GM06990 (cell line): ENCODE results near the gene NSD2.

ENCODE experiments used
- DNase-seq: peaks from one replicate; pipeline ENCODE4 v3.0.0-alpha.2; 2011; ENCODE audit not compliant: insufficient read length; ENCODE audit errors: extremely low read depth
- H3K27me3 ChIP-seq: replicated peaks from 2 replicates; pipeline ENCODE4 v1.6.0; 2011; ENCODE audit warnings: low read length; ENCODE audit not compliant: control insufficient read depth, insufficient read depth
- H3K36me3 ChIP-seq: 2 replicates; pipeline ENCODE4 v1.5.1; 2011; ENCODE audit warnings: low read length; ENCODE audit not compliant: control insufficient read depth, insufficient read depth
- H3K4me3 ChIP-seq: replicated peaks from 2 replicates; pipeline ENCODE4 v1.5.1; 2011; ENCODE audit warnings: low read depth, mild to moderate bottlenecking, control low read depth, low read length
- TF ChIP-seq, protein P1 (sequence below): IDR thresholded peaks from 2 replicates; pipeline ENCODE4 v1.5.1; 2011; ENCODE audit warnings: low read length, control low read depth, mild to moderate bottlenecking, inconsistent platforms; ENCODE audit not compliant: insufficient read depth, poor library complexity, severe bottlenecking

The NSD2 gene

DNA sequence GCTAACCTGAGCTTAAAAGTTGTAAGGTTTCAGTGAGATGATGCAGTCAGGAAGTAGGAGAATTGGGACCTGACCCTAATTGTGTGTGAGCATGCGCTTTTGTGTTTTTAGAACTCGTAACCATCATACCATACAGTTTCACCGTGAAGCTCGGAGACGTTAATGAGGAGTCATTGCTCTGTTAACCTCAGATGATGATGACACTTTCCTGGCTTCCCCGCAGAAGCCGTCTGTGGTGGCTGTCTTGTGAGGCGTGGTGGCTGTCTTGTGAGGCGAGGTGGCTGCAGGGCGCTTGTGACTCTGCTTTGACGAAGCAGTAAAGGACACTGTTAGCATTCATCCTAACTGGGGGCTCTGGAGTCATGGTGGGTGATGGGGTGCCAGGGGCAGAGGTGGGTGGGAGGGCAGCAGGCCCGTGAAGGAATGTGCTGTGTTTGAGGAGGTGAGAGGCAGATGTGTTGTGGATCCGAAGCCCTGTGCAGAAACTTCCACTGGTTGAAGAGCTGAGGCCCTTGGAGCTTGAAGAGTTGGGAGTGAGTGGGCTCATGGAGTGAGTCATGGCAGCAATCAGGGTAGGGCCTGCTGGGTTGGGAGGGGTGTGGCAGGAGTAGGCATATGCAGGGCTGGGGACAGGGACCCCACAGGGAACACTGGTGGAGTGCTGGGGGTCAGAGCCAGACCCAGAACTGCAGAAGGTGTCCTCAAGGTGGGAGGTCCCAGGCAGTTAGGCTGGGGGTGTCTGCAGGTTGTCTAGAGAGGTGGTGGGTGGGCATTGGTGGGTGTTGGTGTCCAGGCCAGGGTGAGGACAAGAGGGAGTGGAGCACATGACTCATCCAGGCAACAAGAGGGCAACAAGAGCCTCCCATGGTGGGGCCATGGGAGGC is 57.4 kb downstream of the NSD2 start:
- Histone ChIP-seq H3K4me3 (no peak overlapping the region), H3K27me3 (no peaks in the 10 kb centered on the region), H3K36me3 (peaks cover 25% of the 10 kb centered on the region)
- TF ChIP-seq, protein P1, sequence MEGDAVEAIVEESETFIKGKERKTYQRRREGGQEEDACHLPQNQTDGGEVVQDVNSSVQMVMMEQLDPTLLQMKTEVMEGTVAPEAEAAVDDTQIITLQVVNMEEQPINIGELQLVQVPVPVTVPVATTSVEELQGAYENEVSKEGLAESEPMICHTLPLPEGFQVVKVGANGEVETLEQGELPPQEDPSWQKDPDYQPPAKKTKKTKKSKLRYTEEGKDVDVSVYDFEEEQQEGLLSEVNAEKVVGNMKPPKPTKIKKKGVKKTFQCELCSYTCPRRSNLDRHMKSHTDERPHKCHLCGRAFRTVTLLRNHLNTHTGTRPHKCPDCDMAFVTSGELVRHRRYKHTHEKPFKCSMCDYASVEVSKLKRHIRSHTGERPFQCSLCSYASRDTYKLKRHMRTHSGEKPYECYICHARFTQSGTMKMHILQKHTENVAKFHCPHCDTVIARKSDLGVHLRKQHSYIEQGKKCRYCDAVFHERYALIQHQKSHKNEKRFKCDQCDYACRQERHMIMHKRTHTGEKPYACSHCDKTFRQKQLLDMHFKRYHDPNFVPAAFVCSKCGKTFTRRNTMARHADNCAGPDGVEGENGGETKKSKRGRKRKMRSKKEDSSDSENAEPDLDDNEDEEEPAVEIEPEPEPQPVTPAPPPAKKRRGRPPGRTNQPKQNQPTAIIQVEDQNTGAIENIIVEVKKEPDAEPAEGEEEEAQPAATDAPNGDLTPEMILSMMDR = no peak
- DNase-seq = no peak

DNA sequence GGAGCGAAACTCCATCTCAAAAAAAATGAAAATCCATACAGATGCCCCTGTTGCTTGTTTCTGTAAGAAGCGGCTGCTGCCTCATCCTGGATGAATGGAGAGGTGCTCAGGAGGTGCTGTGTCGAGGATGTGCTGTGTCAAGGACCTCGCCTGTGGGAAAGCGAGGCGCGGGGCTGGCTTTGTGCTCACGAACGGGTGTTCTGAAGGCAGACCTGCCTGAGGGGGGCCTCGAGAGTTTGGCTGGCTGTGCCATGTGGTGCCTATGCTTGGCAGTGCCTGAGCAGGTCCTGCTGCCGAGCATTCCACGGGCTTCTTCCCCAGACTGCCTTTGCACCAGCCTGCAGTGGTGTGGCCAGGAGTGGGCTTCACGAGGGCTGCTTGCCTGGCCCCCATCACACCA is 61.5 kb downstream of the NSD2 start:
- no peak for DNase-seq
- Histone ChIP-seq H3K36me3 (peaks cover 31% of the 10 kb centered on the region), H3K4me3 (no peak overlapping the region), H3K27me3 (no peaks in the 10 kb centered on the region)
- TF ChIP-seq, protein P1 = no peak

DNA sequence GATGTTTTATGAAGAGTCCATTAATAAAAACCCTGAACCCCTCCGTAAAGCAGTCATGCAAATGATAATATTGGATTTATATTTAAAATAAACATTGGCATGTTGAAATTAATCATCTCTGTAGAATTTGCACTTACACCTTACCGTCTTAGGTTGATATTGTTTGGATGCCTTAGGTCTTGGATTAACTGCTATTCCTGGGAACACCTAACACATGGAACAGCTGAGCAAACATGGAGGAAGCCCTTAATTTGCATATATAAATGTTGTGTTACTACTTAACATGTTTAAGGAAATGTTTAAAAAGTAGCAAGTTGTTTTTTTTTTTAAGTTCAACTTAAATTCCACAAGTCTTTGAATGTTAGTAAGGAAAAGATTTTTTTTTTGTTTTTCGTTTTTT is 62.5 kb downstream of the NSD2 start:
- peaks cover 33% of the 10 kb centered on the region for H3K36me3 ChIP-seq
- no peak for DNase-seq
- no peaks in the 10 kb centered on the region for H3K27me3 ChIP-seq
- TF ChIP-seq, protein P1 = no peak
- no peak overlapping the region for H3K4me3 ChIP-seq

DNA sequence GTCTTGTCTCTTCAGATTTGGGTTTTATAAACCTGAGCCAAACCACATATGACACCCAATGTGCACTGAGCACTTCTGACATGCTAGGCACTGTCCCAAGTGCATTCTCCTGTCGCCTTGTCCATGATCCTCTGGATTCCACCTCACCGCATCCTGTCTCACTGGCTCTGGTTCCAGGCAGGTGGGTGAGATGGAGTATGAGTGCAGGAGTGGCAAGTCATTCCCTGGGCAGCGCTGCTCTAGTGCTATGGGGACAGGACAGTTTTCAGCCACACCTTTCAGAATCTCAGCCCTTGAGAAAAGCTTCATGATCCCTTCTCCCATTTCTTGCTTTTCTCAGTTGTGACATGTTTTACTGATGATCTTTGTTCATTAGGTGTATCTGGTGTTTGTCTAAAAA is 66.4 kb downstream of the NSD2 start:
- Histone ChIP-seq H3K36me3 (peaks cover 26% of the 10 kb centered on the region), H3K27me3 (no peaks in the 10 kb centered on the region), H3K4me3 (no peak overlapping the region)
- no peak for DNase-seq
- TF ChIP-seq, protein P1 = no peak

DNA sequence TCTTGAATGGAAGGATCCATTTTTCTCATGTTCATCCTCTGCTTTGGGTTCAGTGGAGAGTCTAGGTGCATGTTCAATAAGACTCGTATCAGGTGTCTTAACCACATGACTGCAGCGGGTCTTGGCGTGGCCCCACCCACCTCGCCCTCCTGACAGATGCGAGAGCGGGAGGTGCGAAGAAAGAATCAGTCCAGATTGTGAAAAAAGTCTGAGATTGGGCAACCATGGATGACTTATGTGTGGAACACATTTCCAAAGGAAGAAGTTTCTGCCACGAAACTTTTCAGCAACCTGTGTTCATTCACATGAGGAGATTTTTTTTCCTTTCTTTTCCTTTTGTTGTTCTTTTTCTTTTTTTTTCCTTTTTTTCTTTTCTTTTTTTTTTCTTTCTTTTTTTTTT is 66.8 kb downstream of the NSD2 start:
- Histone ChIP-seq H3K36me3 (peaks cover 22% of the 10 kb centered on the region), H3K27me3 (no peaks in the 10 kb centered on the region), H3K4me3 (no peak overlapping the region)
- TF ChIP-seq, protein P1 = no peak
- no peak for DNase-seq
